Measurements from ENCODE around the gene HBS1L. TPM values are rescaled to one million over a fixed set of nuclear protein-coding genes. Genes with fewer than 3 reads are reported as not detected.

The HBS1L gene
- total RNA-seq, 1 donor from 2014 or later: 93.4 TPM

DNA sequence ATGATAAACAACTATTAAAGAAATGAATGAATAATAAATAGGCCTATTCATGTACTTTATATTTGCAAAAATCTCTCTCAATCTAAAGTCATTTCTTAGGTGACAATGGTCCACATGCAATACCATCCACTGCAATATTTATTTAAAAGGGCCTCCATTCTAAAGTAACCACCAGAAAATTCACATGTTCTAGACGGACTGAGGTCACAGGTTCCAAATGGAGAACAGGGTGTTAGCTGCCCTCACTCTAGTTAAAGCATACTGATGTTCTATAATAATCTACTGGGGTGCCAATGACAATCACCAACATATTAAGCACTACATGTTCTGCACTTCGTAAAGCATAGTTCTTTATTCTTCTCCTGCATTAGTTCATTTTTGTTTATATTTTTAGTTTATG, 1.2 kb downstream of the HBS1L start:
- peak overlapping the region; percentile 99 for H3K4me3 Mint-ChIP-seq (ENCODE audit: unreplicated experiment)
- DNase-seq: no peak
- peaks cover 8% of the 10 kb centered on the region for H3K9me3 Mint-ChIP-seq (ENCODE audit: unreplicated experiment)
- H3K27me3 Mint-ChIP-seq (ENCODE audit: unreplicated experiment): no peaks in the 10 kb centered on the region
- no peaks in the 10 kb centered on the region for H3K36me3 Mint-ChIP-seq (ENCODE audit: unreplicated experiment)
- peaks cover 9% of the 10 kb centered on the region for H3K4me1 Mint-ChIP-seq (ENCODE audit: low read depth, unreplicated experiment)
- H3K27ac Mint-ChIP-seq (ENCODE audit: unreplicated experiment): peak overlapping the region; percentile 98
- TF ChIP-seq CTCF (IDR thresholded peaks at IDR 0.05; ENCODE audit: partially characterized antibody, unreplicated experiment): no peak

- Mint-ChIP-seq H3K4me3 (ENCODE audit: unreplicated experiment) (peak overlapping the region; percentile 45), H3K36me3 (ENCODE audit: unreplicated experiment) (no peaks in the 10 kb centered on the region), H3K27me3 (ENCODE audit: unreplicated experiment) (no peaks in the 10 kb centered on the region), H3K4me1 (ENCODE audit: low read depth, unreplicated experiment) (peaks cover 13% of the 10 kb centered on the region), H3K27ac (ENCODE audit: unreplicated experiment) (no peak overlapping the region), H3K9me3 (ENCODE audit: unreplicated experiment) (peaks cover 8% of the 10 kb centered on the region)
- DNase-seq: no peak
- TF ChIP-seq CTCF (IDR thresholded peaks at IDR 0.05; ENCODE audit: partially characterized antibody, unreplicated experiment): no peak
These were observed 1.7 kb downstream of the HBS1L start for GRCh38 chr6:135052939-135053338.

DNA sequence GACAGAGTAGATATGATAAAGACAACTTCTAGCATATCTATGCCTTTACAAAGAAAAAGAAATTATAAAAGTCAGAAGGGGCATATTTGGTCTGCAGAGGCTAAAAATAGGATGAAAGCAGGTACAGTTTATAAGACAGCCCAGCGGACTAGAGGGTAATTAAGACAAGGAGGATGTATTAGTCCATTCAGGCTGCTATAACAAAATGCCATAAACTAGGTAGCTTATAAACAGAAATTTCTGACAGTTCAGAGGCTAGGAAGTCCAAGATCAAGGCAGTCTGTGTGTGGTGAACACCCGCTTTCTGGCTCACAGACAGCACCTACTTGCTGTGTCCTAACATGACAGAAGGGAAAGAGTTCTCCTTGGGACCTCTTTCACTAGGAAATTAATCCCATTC, 5.7 kb downstream of the HBS1L start:
- H3K4me3 Mint-ChIP-seq (ENCODE audit: unreplicated experiment): no peak overlapping the region
- no peaks in the 10 kb centered on the region for H3K36me3 Mint-ChIP-seq (ENCODE audit: unreplicated experiment)
- no peak for TF ChIP-seq CTCF (IDR thresholded peaks at IDR 0.05; ENCODE audit: partially characterized antibody, unreplicated experiment)
- DNase-seq: no peak
- no peak overlapping the region for H3K27ac Mint-ChIP-seq (ENCODE audit: unreplicated experiment)
- no peaks in the 10 kb centered on the region for H3K9me3 Mint-ChIP-seq (ENCODE audit: unreplicated experiment)
- H3K27me3 Mint-ChIP-seq (ENCODE audit: unreplicated experiment): no peaks in the 10 kb centered on the region
- H3K4me1 Mint-ChIP-seq (ENCODE audit: low read depth, unreplicated experiment): peaks cover 14% of the 10 kb centered on the region

DNA sequence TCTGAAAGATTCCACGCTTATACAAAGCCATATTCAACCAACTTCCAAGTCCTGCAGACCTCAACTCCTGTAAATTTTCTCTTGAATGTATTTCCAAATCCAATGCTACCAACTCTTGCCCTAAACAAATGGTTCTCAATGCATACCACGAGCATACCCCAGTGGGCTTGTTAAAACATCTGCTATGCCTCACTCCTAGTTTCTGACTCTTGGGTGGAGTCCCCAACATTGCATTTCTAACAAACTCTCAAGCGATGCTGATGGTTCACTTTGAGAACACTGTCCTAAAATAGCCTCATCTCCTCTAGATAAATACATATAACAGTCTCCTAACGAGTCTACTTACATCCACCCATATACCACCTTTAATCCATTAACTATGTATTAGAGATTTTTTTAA, 7.3 kb downstream of the HBS1L start:
- Mint-ChIP-seq H3K4me3 (ENCODE audit: unreplicated experiment) (no peak overlapping the region), H3K4me1 (ENCODE audit: low read depth, unreplicated experiment) (peaks cover 5% of the 10 kb centered on the region), H3K27ac (ENCODE audit: unreplicated experiment) (no peak overlapping the region), H3K9me3 (ENCODE audit: unreplicated experiment) (no peaks in the 10 kb centered on the region), H3K36me3 (ENCODE audit: unreplicated experiment) (no peaks in the 10 kb centered on the region), H3K27me3 (ENCODE audit: unreplicated experiment) (no peaks in the 10 kb centered on the region)
- no peak for TF ChIP-seq CTCF (IDR thresholded peaks at IDR 0.05; ENCODE audit: partially characterized antibody, unreplicated experiment)
- no peak for DNase-seq

DNA sequence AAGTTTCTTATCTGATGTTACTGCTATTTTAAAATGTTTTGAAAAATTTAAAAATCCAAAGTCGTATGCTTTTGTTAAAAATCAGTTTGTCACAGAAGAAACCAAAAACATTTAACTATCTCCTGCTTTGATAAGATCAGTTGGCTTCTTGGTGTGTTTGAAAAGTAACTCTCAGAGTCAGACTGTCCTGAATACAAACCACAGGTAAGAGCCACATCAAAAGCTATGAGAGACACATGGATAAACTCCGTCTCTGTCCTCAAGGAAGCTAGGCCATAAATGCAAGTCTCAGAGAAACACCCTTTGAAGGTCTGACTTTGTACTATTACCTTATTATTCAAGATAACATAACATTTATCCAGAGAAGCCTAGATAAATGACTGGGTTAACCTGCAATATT, 7.7 kb downstream of the HBS1L start:
- Mint-ChIP-seq H3K4me3 (ENCODE audit: unreplicated experiment) (no peak overlapping the region), H3K9me3 (ENCODE audit: unreplicated experiment) (no peaks in the 10 kb centered on the region), H3K36me3 (ENCODE audit: unreplicated experiment) (no peaks in the 10 kb centered on the region), H3K4me1 (ENCODE audit: low read depth, unreplicated experiment) (peaks cover 5% of the 10 kb centered on the region), H3K27me3 (ENCODE audit: unreplicated experiment) (no peaks in the 10 kb centered on the region), H3K27ac (ENCODE audit: unreplicated experiment) (no peak overlapping the region)
- no peak for TF ChIP-seq CTCF (IDR thresholded peaks at IDR 0.05; ENCODE audit: partially characterized antibody, unreplicated experiment)
- no peak for DNase-seq

Data from glutamatergic neuron (in vitro differentiated cells).